Endothelial cell of umbilical vein (primary cell): ENCODE data around the gene INTS6. TPM values are rescaled to one million over a fixed set of nuclear protein-coding genes. Genes with fewer than 3 reads are reported as not detected.

Experiments
- BruUV-seq: library from RNA; stranded (reverse); fragments of 400-500 nt; replicated peaks from 2 replicates; lab custom pipeline; 2021; lab: Mats Ljungman, UMichigan
- CTCF ChIA-PET: fragments of 300-600, 350-600 bp; sonication (Branson Sonifier 250); formaldehyde crosslinking; loops from one replicate; lab custom pipeline; 2021; ENCODE audit warnings: antibody characterized with exemption, inconsistent platforms; lab: Charles Lee
- POLR2A ChIA-PET: fragments of 300-600, 350-600 bp; sonication (Branson Sonifier 250); formaldehyde crosslinking; loops from one replicate; lab custom pipeline; 2021; ENCODE audit warnings: antibody characterized with exemption, inconsistent platforms; lab: Charles Lee
- DNase-seq: peaks from one replicate; pipeline ENCODE4 v3.0.0-alpha.2; 2011; ENCODE audit warnings: low read depth, low spot score
- FAIRE-seq: peaks from 2 replicates; lab custom pipeline; 2011; peaks lifted over from hg19 to GRCh38; lab: Jason Lieb, UNC
- H2AFZ ChIP-seq: 2 replicates; pipeline ENCODE4 v1.6.0; 2012; ENCODE audit warnings: low read depth, low read length, control low read depth, inconsistent platforms
- H3K27ac ChIP-seq: 2 replicates; pipeline ENCODE4 v1.5.1; 2011; ENCODE audit warnings: low read depth, mild to moderate bottlenecking, control low read depth, low read length, moderate library complexity; ENCODE audit not compliant: insufficient read depth
- H3K27me3 ChIP-seq, 2 experiments: 2 replicates each; pipeline versions ENCODE4 v1.6.0 to v1.6.1; 2011; ENCODE audit warnings: low read length in 2 of 2, mixed read lengths in 1 of 2; ENCODE audit not compliant: control insufficient read depth in 2 of 2, insufficient read depth in 2 of 2
- H3K36me3 ChIP-seq, 2 experiments: 2 replicates in 1 of 2; 3 replicates in 1 of 2; pipeline ENCODE4 v1.5.1; 2011; ENCODE audit warnings: low read length in 2 of 2, mild to moderate bottlenecking in 1 of 2, moderate library complexity in 1 of 2; ENCODE audit not compliant: control insufficient read depth in 2 of 2, insufficient read depth in 2 of 2; ENCODE audit errors: extremely low read depth in 1 of 2
- H3K4me1 ChIP-seq: 3 replicates; pipeline ENCODE4 v1.5.1; 2011; ENCODE audit warnings: mild to moderate bottlenecking, low read length; ENCODE audit not compliant: control insufficient read depth, insufficient read depth; ENCODE audit errors: extremely low read depth
- H3K4me2 ChIP-seq: 2 replicates; pipeline ENCODE4 v1.6.1; 2011; ENCODE audit warnings: low read length, control low read depth, mixed read lengths; ENCODE audit not compliant: insufficient read depth
- H3K4me3 ChIP-seq, 3 experiments: fragments of 200-600 bp in 1 of 3; sonication (generic), shearing (Covaris generic) in 1 of 3; replicated peaks in 1 of 3; 2 replicates each; pipeline ENCODE4 v1.5.1; 2011 to 2016; ENCODE audit warnings: control low read depth in 3 of 3, low read length in 3 of 3, mild to moderate bottlenecking in 2 of 3, inconsistent platforms in 1 of 3, low read depth in 1 of 3, moderate library complexity in 1 of 3; ENCODE audit not compliant: insufficient read depth in 1 of 3
- H3K79me2 ChIP-seq: 2 replicates; pipeline ENCODE4 v1.6.0; 2012; ENCODE audit warnings: low read length, inconsistent platforms; ENCODE audit not compliant: control insufficient read depth, insufficient read depth
- H3K9ac ChIP-seq: replicated peaks from 2 replicates; pipeline ENCODE3; 2011; ENCODE audit warnings: low read length, control low read depth; ENCODE audit not compliant: insufficient read depth; ENCODE audit errors: extremely low read depth
- H3K9me1 ChIP-seq: replicated peaks from 3 replicates; pipeline ENCODE4 v1.6.0; 2011; ENCODE audit warnings: mild to moderate bottlenecking, low read length; ENCODE audit not compliant: control insufficient read depth, insufficient read depth; ENCODE audit errors: extremely low read depth
- H3K9me3 ChIP-seq: replicated peaks from 2 replicates; pipeline ENCODE4 v1.5.1; 2012; ENCODE audit warnings: low read length, inconsistent platforms; ENCODE audit not compliant: control insufficient read depth, insufficient read depth
- H4K20me1 ChIP-seq: replicated peaks from 2 replicates; pipeline ENCODE3; 2011; ENCODE audit warnings: mild to moderate bottlenecking, low read length; ENCODE audit not compliant: control insufficient read depth, insufficient read depth; ENCODE audit errors: extremely low read depth
- CTCF ChIP-seq, 2 donors: IDR thresholded peaks; 1 replicate in 1 of 2; 2 replicates in 1 of 2; pipeline ENCODE4 v1.5.1; 2011; ENCODE audit warnings: low read length in 2 of 2, mild to moderate bottlenecking in 2 of 2, moderate library complexity in 2 of 2, control low read depth in 1 of 2, inconsistent platforms in 1 of 2, low read depth in 1 of 2; ENCODE audit not compliant: insufficient read depth in 1 of 2; ENCODE audit errors: extremely low read depth in 1 of 2
- EZH2 ChIP-seq: IDR thresholded peaks from 2 replicates; pipeline ENCODE4 v1.6.1; 2012; ENCODE audit warnings: borderline replicate concordance, low read depth, mild to moderate bottlenecking, moderate library complexity, low read length, inconsistent platforms; ENCODE audit not compliant: severe bottlenecking
- FOS ChIP-seq: IDR thresholded peaks from 2 replicates; pipeline ENCODE4 v1.6.1; 2011; ENCODE audit warnings: mild to moderate bottlenecking, low read length, moderate library complexity, borderline replicate concordance; ENCODE audit not compliant: insufficient read depth
- GATA2 ChIP-seq: IDR thresholded peaks from 2 replicates; pipeline ENCODE4 v1.7.0; 2011; ENCODE audit warnings: low read depth, mild to moderate bottlenecking, moderate library complexity, mixed read lengths, low read length; ENCODE audit not compliant: insufficient read length, insufficient read depth
- JUN ChIP-seq: IDR thresholded peaks from 2 replicates; pipeline ENCODE4 v1.6.1; 2011; ENCODE audit warnings: borderline replicate concordance, low read depth; ENCODE audit not compliant: insufficient read length, insufficient read depth
- MAX ChIP-seq: IDR thresholded peaks from 2 replicates; pipeline ENCODE4 v1.6.1; 2011; ENCODE audit not compliant: insufficient read depth, insufficient read length
- MYC ChIP-seq: IDR thresholded peaks from one replicate; pipeline ENCODE4 v1.6.1; 2011; ENCODE audit warnings: mild to moderate bottlenecking, low read depth, low read length
- POLR2AphosphoS5 ChIP-seq: IDR thresholded peaks from 2 replicates; pipeline ENCODE4 v1.6.1; 2012; ENCODE audit warnings: low read depth, mild to moderate bottlenecking, control low read depth, low read length, moderate library complexity; ENCODE audit not compliant: insufficient read depth
- dilution Hi-C: fragments of 300-500 bp; cut with MboI; formaldehyde crosslinking; loops from one replicate; pipeline ENCODE4 v1.15.0; 2019; ENCODE audit warnings: low sequenced_read_pairs; ENCODE audit not compliant: extremely low pct_ligation_motif_present
- intact Hi-C: fragments of 100-400 bp; cut with micrococcal nuclease; formaldehyde crosslinking; loops from one replicate; pipeline ENCODE4 v1.10.0; 2022
- polyA plus RNA-seq, 4 experiments: library from polyadenylated mRNA; depleted of rRNA in 3 of 4; stranded (reverse) in 3 of 4; unstranded in 1 of 4; fragments of >200 nt; gene quantifications; 2 replicates each; pipeline versions ENCODE4 v1.2.1 to v1.2.3, GENCODE V29; 2011 to 2012; ENCODE audit warnings: missing spikeins in 1 of 4
- total RNA-seq: library from RNA; stranded (reverse); gene quantifications from 2 replicates; pipeline ENCODE4 v1.2.3, GENCODE V29; 2021

The INTS6 gene
- total and polyA plus RNA-seq, 2 donors (not counting 3 experiments of a cell fraction or from before 2014, with no cell fraction given) = 9.5 to 45.4 TPM

- Histone ChIP-seq H3K9me3 (no peaks in the 10 kb centered on the region), H3K4me3 (no peak overlapping the region), H3K4me1 (no peaks in the 10 kb centered on the region), H2AFZ (no peak overlapping the region), H3K9me1 (no peaks in the 10 kb centered on the region), H3K36me3 (no peaks in the 10 kb centered on the region), H3K27ac (no peak overlapping the region), H3K9ac (no peak overlapping the region), H3K27me3 (peaks cover 0 to 3% of the 10 kb centered on the region in 2 experiments), H4K20me1 (no peaks in the 10 kb centered on the region), H3K79me2 (no peaks in the 10 kb centered on the region), H3K4me2 (no peak overlapping the region)
- intact Hi-C loops = no loop called here
- no peak for TF ChIP-seq MYC
- no peak for TF ChIP-seq CTCF (IDR thresholded peaks at IDR 0.05; ENCODE audit: extremely low read depth in 1 of 2, insufficient read depth in 1 of 2, low read depth in 1 of 2, low read length in 2 of 2)
- no peak for TF ChIP-seq POLR2AphosphoS5
- TF ChIP-seq EZH2 = no peak
- no peak for TF ChIP-seq MAX
- POLR2A ChIA-PET = no interaction called here
- CTCF ChIA-PET = interaction anchor here (2.1 kb wide), 1 partner anchor 48 kb away, joined by 8 read pairs; no protein-coding TSS in a partner anchor
- FAIRE-seq = no peak
- no peak for DNase-seq
- dilution Hi-C loops = no loop called here
- BruUV-seq = no TSS peak
These were observed 119.0 kb downstream of the INTS6 start for GRCh38 chr13:51333826-51334225.

GRCh38 chr13:51333421-51333820, 119.4 kb downstream of the INTS6 start:
- no peak for DNase-seq
- POLR2A ChIA-PET = no interaction called here
- no peaks in the 10 kb centered on the region for H3K4me1 ChIP-seq
- no TSS peak for BruUV-seq
- H3K9me1 ChIP-seq = no peaks in the 10 kb centered on the region
- FAIRE-seq = no peak
- no peak overlapping the region for H2AFZ ChIP-seq
- no peaks in the 10 kb centered on the region for H3K9me3 ChIP-seq
- H4K20me1 ChIP-seq = no peaks in the 10 kb centered on the region
- H3K9ac ChIP-seq = no peak overlapping the region
- H3K4me3 ChIP-seq = no peak overlapping the region
- H3K4me2 ChIP-seq = no peak overlapping the region
- no peak overlapping the region for H3K27ac ChIP-seq
- no peak for TF ChIP-seq CTCF (IDR thresholded peaks at IDR 0.05; ENCODE audit: extremely low read depth in 1 of 2, insufficient read depth in 1 of 2, low read depth in 1 of 2, low read length in 2 of 2)
- TF ChIP-seq MAX = no peak
- no peak for TF ChIP-seq GATA2
- TF ChIP-seq MYC = no peak
- TF ChIP-seq EZH2 = no peak
- TF ChIP-seq JUN = no peak
- no peak for TF ChIP-seq FOS
- CTCF ChIA-PET = interaction anchor here (2.1 kb wide), 1 partner anchor 47 kb away, joined by 8 read pairs; no protein-coding TSS in a partner anchor
- intact Hi-C loops (no loop called here), dilution Hi-C loops (no loop called here)
- no peaks in the 10 kb centered on the region for H3K36me3 ChIP-seq
- no peaks in the 10 kb centered on the region for H3K79me2 ChIP-seq
- H3K27me3 ChIP-seq = peaks cover 0 to 3% of the 10 kb centered on the region in 2 experiments
